GM13977 (cell line): Measurements from ENCODE around the gene MPST.
A peak's percentile ranks its signal among the peaks of the same experiment; 100 is the strongest.
"Not testable (repeated sequence)": the region's sequence is repeated elsewhere in the genome, so short reads cannot be mapped to it uniquely, and the experiment has no call there.

Source experiments
- DNase-seq: peaks from one replicate; pipeline ENCODE4 v3.0.0; 2012; ENCODE audit warnings: low spot score
- CTCF ChIP-seq: IDR thresholded peaks from 2 replicates; pipeline ENCODE4 v1.5.1; 2012; ENCODE audit warnings: mild to moderate bottlenecking, control low read depth; ENCODE audit not compliant: insufficient read depth; ENCODE audit errors: extremely low read depth, missing control alignments
- in situ Hi-C: fragments of 300-500 bp; cut with MboI; formaldehyde crosslinking; loops from one replicate; pipeline ENCODE4 v1.12.0; 2022; ENCODE audit warnings: low sequenced_read_pairs, low pct_unique_long_range_greater_than_20kb, mixed read lengths, inconsistent platforms; ENCODE audit not compliant: unreplicated experiment

Gene MPST

GRCh38 chr22:37070744-37071143, 51.2 kb downstream of the MPST start:
- in situ Hi-C loops, result no loop called here
- no peak for DNase-seq
- TF ChIP-seq CTCF, result no peak

GRCh38 chr22:37071850-37072592, 52.5 kb downstream of the MPST start:
- in situ Hi-C loops, DNase-seq: not testable (repeated sequence)

- in situ Hi-C loops, result no loop called here
- no peak for DNase-seq
- TF ChIP-seq CTCF, result no peak
Observed at GRCh38 chr22:37072673-37073072, 53.1 kb downstream of the MPST start.

- TF ChIP-seq CTCF, result no peak
- DNase-seq, result no peak
- in situ Hi-C loops, result no loop called here
Observed at GRCh38 chr22:37074537-37074936, 55.0 kb downstream of the MPST start.

GRCh38 chr22:37075046-37075445, 55.5 kb downstream of the MPST start:
- TF ChIP-seq CTCF, result no peak
- no peak for DNase-seq
- in situ Hi-C loops, result no loop called here

GRCh38 chr22:37075822-37076433, 56.4 kb downstream of the MPST start:
- TF ChIP-seq CTCF, result no peak
- in situ Hi-C loops, result no loop called here
- no peak for DNase-seq

- DNase-seq, result peak; percentile 93
- TF ChIP-seq CTCF, result peak; percentile 96
- in situ Hi-C loops, result no loop called here
Observed at GRCh38 chr22:37077802-37078448, 58.4 kb downstream of the MPST start.
